GM12878 (cell line): Measurements from ENCODE around the gene KCNN3. TPM values are rescaled to one million over a fixed set of nuclear protein-coding genes. Genes with fewer than 3 reads are reported as not detected.

ENCODE experiments used
- ATAC-seq: fragments of 200-7000 bp; cut with Tn5 transposase; 3 replicates; pipeline ENCODE4 v1.9.1; 2020; ENCODE audit warnings: mild to moderate bottlenecking, moderate library complexity
- BruUV-seq: library from RNA; stranded (reverse); fragments of 400-500 nt; replicated peaks from 2 replicates; lab custom pipeline; 2021; lab: Mats Ljungman, UMichigan
- CTCF ChIA-PET: fragments of 300-600 bp; sonication (Branson Sonifier 250); formaldehyde crosslinking; extraction: SDS; loops from one replicate; lab custom pipeline; 2021; ENCODE audit warnings: inconsistent platforms; lab: Yijun Ruan, JAX
- POLR2A ChIA-PET: fragments of 350-600 bp; formaldehyde crosslinking; extraction: SDS; loops from one replicate; lab custom pipeline; 2021; ENCODE audit warnings: inconsistent platforms; lab: Charles Lee
- RAD21 ChIA-PET: fragments of 300-600 bp; sonication (Branson Sonifier 250); formaldehyde crosslinking; loops from one replicate; lab custom pipeline; 2023; ENCODE audit warnings: antibody characterized with exemption; ENCODE audit not compliant: unreplicated experiment; lab: Charles Lee
- SMC1A ChIA-PET: fragments of 300-600 bp; sonication (Branson Sonifier 250); formaldehyde crosslinking; loops from one replicate; lab custom pipeline; 2023; ENCODE audit not compliant: unreplicated experiment, uncharacterized antibody; lab: Charles Lee
- DNase-seq: peaks from one replicate; pipeline ENCODE4 v3.0.0-alpha.2; 2011; ENCODE audit warnings: low read depth, low spot score
- FAIRE-seq: peaks from 3 replicates; lab custom pipeline; 2011; peaks lifted over from hg19 to GRCh38; lab: Jason Lieb, UNC
- H2AFZ ChIP-seq: 2 replicates; pipeline ENCODE4 v1.6.0; 2011; ENCODE audit warnings: low read depth, low read length, control low read depth; ENCODE audit not compliant: control insufficient read depth
- H3K27ac ChIP-seq: 2 replicates; pipeline ENCODE4 v1.5.1; 2011; ENCODE audit warnings: control low read depth; ENCODE audit not compliant: control insufficient read depth, insufficient read depth
- H3K27me3 ChIP-seq, 2 experiments: replicated peaks in 1 of 2; 2 replicates each; pipeline versions ENCODE4 v1.6.0 to v1.6.1; 2011; ENCODE audit warnings: low read length in 1 of 2; ENCODE audit not compliant: control insufficient read depth in 2 of 2, insufficient read depth in 2 of 2
- H3K36me3 ChIP-seq, 2 experiments: 2 replicates each; pipeline ENCODE4 v1.5.1; 2011; ENCODE audit warnings: low read length in 1 of 2; ENCODE audit not compliant: control insufficient read depth in 2 of 2, insufficient read depth in 2 of 2
- H3K4me1 ChIP-seq: 2 replicates; pipeline ENCODE4 v1.6.1; 2011; ENCODE audit warnings: mild to moderate bottlenecking, low read length, moderate library complexity, mixed read lengths; ENCODE audit not compliant: control insufficient read depth, insufficient read depth
- H3K4me2 ChIP-seq: 2 replicates; pipeline ENCODE4 v1.6.0; 2011; ENCODE audit warnings: control low read depth; ENCODE audit not compliant: control insufficient read depth, insufficient read depth
- H3K4me3 ChIP-seq: fragments of 200-600 bp; sonication (generic); 2 replicates; pipeline ENCODE4 v1.5.1; 2016
- H3K79me2 ChIP-seq: 2 replicates; pipeline ENCODE4 v1.6.0; 2011; ENCODE audit warnings: low read length; ENCODE audit not compliant: control insufficient read depth, insufficient read depth
- H3K9ac ChIP-seq: 2 replicates; pipeline ENCODE4 v1.8.0; 2011; ENCODE audit warnings: low read length, control low read depth, mixed read lengths; ENCODE audit not compliant: control insufficient read depth, insufficient read depth
- H3K9me3 ChIP-seq: replicated peaks from 3 replicates; pipeline ENCODE4 v1.5.1; 2011; ENCODE audit warnings: mild to moderate bottlenecking, low read length; ENCODE audit not compliant: control insufficient read depth, insufficient read depth
- H4K20me1 ChIP-seq: 2 replicates; pipeline ENCODE4 v1.6.0; 2011; ENCODE audit not compliant: control insufficient read depth, insufficient read depth
- CBFB ChIP-seq: IDR thresholded peaks from 2 replicates; pipeline ENCODE4 v1.6.1; 2016; ENCODE audit warnings: antibody characterized with exemption, low read depth
- SUZ12 ChIP-seq: fragments of 200-600 bp; sonication (generic); IDR thresholded peaks from one replicate; pipeline ENCODE4 v1.6.1; 2018; ENCODE audit warnings: antibody characterized with exemption, mild to moderate bottlenecking; ENCODE audit not compliant: unreplicated experiment
- TAF1 ChIP-seq: IDR thresholded peaks from 2 replicates; pipeline ENCODE4 v1.6.1; 2011; ENCODE audit warnings: mild to moderate bottlenecking, low read depth, low read length, borderline replicate concordance
- WGBS: methylation state at CpG from one replicate; pipeline ENCODE4 v1.1.6; 2016; ENCODE audit warnings: low lambda C conversion rate; ENCODE audit not compliant: insufficient replicate concordance, insufficient coverage; ENCODE audit errors: missing lambda C conversion rate; 5-methylcytosine and 5-hydroxymethylcytosine counted together
- in situ Hi-C: fragments of 300-500 bp; cut with MboI; formaldehyde crosslinking; loops from 9 replicates; pipeline ENCODE4 v1.14.3; 2018; ENCODE audit warnings: mixed read lengths
- intact Hi-C: fragments of 100-400 bp; cut with micrococcal nuclease; formaldehyde crosslinking; loops from one replicate; pipeline ENCODE4 v1.14.2; 2022; ENCODE audit not compliant: unreplicated experiment
- polyA plus RNA-seq, 11 experiments: library from polyadenylated mRNA; depleted of rRNA in 4 of 11; unstranded in 6 of 11; stranded (reverse) in 5 of 11; fragments of >200 nt; fragmentation: Nextera tagmentation in 4 of 11; fragmentation: Illumina TruSeq in 1 of 11; extraction: Ambion mirVana in 4 of 11; extraction: Trizol in 1 of 11; gene quantifications; 1 replicate in 1 of 11; 2 replicates in 10 of 11; pipeline versions ENCODE4 v1.2.1 to v1.2.3, GENCODE V29; 2011 to 2016; ENCODE audit warnings: inconsistent platforms in 2 of 11, missing spikeins in 2 of 11, low read depth in 1 of 11
- total RNA-seq, 4 experiments: library from RNA; depleted of rRNA in 3 of 4; stranded (reverse); fragments of >200 nt in 3 of 4; fragmentation: Illumina TruSeq in 1 of 4; extraction: Trizol in 1 of 4; gene quantifications; 2 replicates each; pipeline versions ENCODE4 v1.2.1 to v1.2.3, GENCODE V29; 2013 to 2021
- TF ChIP-seq, protein P1 (sequence below): fragments of 450-650 bp; formaldehyde crosslinking; IDR thresholded peaks from 2 replicates; pipeline ENCODE4 v1.4.0; 2022; ENCODE audit warnings: mild to moderate bottlenecking, moderate library complexity

KCNN3 gene
- total and polyA plus RNA-seq, 10 of the 15 experiments (the other 5 are each of a cell fraction or from before 2014, with no cell fraction given) = 3.5 to 26.4 (median 14.9) TPM

DNA sequence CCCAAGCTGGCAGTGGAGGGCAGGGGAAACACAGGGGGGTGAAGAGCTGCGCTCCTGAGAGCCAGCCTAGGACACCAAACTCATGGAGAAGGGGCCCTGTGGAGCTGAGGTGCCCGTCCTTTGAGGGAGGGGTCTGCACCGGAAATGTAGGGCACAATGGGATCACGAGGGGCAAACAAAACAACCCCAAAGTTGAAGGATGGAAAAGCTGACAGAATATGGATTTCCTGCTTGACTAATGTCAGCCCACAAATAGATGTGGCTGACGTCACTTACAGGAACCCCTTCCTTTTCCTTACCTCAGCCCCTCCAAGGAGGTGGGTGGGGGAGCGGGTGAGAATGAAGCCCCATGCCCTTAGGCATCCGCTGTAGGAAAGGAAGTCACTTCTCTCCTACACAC is 110.9 kb downstream of the KCNN3 start (continued):
- TF ChIP-seq, protein P1, sequence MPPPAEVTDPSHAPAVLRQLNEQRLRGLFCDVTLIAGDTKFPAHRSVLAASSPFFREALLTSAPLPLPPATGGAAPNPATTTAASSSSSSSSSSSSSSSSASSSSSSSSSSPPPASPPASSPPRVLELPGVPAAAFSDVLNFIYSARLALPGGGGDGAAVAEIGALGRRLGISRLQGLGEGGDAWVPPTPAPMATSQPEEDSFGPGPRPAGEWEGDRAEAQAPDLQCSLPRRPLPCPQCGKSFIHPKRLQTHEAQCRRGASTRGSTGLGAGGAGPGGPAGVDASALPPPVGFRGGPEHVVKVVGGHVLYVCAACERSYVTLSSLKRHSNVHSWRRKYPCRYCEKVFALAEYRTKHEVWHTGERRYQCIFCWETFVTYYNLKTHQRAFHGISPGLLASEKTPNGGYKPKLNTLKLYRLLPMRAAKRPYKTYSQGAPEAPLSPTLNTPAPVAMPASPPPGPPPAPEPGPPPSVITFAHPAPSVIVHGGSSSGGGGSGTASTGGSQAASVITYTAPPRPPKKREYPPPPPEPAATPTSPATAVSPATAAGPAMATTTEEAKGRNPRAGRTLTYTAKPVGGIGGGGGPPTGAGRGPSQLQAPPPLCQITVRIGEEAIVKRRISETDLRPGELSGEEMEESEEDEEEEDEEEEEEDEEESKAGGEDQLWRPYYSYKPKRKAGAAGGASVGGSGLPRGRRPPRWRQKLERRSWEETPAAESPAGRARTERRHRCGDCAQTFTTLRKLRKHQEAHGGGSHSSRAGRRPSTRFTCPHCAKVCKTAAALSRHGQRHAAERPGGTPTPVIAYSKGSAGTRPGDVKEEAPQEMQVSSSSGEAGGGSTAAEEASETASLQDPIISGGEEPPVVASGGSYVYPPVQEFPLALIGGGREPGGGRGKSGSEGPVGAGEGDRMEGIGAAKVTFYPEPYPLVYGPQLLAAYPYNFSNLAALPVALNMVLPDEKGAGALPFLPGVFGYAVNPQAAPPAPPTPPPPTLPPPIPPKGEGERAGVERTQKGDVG (CRISPR knock-in tag) = no peak

DNA sequence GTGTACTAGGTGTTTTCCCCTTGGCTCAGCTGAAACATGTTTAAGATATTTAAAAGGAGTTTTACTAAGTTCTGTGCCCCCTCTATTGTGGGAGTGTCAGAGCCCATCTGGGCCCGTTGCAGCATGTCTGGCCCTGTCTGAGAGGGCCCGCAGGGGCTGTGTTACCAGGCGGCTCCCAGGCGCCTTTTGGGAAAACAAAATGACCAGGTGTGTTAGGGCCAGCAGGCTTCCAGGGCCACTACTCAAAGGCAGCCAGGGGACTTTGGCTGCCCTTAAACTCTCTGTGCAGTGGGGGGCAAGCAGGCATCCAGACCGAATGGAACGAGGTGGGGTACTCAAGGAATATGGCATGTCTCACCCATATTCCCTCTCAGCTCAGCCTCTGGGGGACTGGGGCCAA is 111.7 kb downstream of the KCNN3 start:
- SMC1A ChIA-PET = interaction anchor here (0.9 kb wide), 1 partner anchor 120 kb away, joined by 3 read pairs; no protein-coding TSS in a partner anchor
- DNase-seq (no peak), ATAC-seq (no peak), FAIRE-seq (no peak)
- peaks cover 2 to 3% of the 10 kb centered on the region in 2 experiments; a peak in 2 of 4 replicates for H3K36me3 ChIP-seq
- no peak overlapping the region for H3K4me2 ChIP-seq
- no peaks in the 10 kb centered on the region for H3K79me2 ChIP-seq
- no peak overlapping the region for H3K27ac ChIP-seq
- CTCF ChIA-PET = interaction anchor here (0.8 to 1.0 kb wide), 2 partner anchors 25 to 28 kb away, joined by 3 to 4 read pairs; no protein-coding TSS in a partner anchor
- POLR2A ChIA-PET = no interaction called here
- 96% methylated on average over 6 of the region's 6 CpGs for WGBS
- no peak overlapping the region for H3K4me3 ChIP-seq
- no peak overlapping the region for H3K9ac ChIP-seq
- H2AFZ ChIP-seq = no peak overlapping the region
- H3K27me3 ChIP-seq = no peaks in the 10 kb centered on the region
- RAD21 ChIA-PET = no interaction called here
- intact Hi-C loops (no loop called here), in situ Hi-C loops (no loop called here)
- H3K9me3 ChIP-seq = no peaks in the 10 kb centered on the region
- H3K4me1 ChIP-seq = no peaks in the 10 kb centered on the region
- no peaks in the 10 kb centered on the region for H4K20me1 ChIP-seq
- no TSS peak for BruUV-seq
- no peak for TF ChIP-seq SUZ12
- no peak for TF ChIP-seq TAF1
- TF ChIP-seq CBFB = no peak
